Retinal pigment epithelial cell (primary cell): ENCODE data around the gene RSBN1L.

ENCODE experiments used
- DNase-seq: peaks from one replicate; pipeline ENCODE4 v3.0.0-alpha.2; 2010; ENCODE audit warnings: low read depth
- H3K4me3 ChIP-seq: 2 replicates; pipeline ENCODE4 v1.5.1; 2011; ENCODE audit warnings: mild to moderate bottlenecking, low read length, control low read depth, moderate library complexity
- TF ChIP-seq, protein P1 (sequence below): conservative IDR thresholded peaks from 2 replicates; pipeline ENCODE4 v1.5.1; 2011; ENCODE audit warnings: low read depth, low read length, control low read depth, inconsistent platforms

RSBN1L gene

GRCh38 chr7:77731716-77732115 lies 35.5 kb downstream of the RSBN1L start:
- no peak for DNase-seq
- TF ChIP-seq, protein P1, sequence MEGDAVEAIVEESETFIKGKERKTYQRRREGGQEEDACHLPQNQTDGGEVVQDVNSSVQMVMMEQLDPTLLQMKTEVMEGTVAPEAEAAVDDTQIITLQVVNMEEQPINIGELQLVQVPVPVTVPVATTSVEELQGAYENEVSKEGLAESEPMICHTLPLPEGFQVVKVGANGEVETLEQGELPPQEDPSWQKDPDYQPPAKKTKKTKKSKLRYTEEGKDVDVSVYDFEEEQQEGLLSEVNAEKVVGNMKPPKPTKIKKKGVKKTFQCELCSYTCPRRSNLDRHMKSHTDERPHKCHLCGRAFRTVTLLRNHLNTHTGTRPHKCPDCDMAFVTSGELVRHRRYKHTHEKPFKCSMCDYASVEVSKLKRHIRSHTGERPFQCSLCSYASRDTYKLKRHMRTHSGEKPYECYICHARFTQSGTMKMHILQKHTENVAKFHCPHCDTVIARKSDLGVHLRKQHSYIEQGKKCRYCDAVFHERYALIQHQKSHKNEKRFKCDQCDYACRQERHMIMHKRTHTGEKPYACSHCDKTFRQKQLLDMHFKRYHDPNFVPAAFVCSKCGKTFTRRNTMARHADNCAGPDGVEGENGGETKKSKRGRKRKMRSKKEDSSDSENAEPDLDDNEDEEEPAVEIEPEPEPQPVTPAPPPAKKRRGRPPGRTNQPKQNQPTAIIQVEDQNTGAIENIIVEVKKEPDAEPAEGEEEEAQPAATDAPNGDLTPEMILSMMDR: no peak

DNA sequence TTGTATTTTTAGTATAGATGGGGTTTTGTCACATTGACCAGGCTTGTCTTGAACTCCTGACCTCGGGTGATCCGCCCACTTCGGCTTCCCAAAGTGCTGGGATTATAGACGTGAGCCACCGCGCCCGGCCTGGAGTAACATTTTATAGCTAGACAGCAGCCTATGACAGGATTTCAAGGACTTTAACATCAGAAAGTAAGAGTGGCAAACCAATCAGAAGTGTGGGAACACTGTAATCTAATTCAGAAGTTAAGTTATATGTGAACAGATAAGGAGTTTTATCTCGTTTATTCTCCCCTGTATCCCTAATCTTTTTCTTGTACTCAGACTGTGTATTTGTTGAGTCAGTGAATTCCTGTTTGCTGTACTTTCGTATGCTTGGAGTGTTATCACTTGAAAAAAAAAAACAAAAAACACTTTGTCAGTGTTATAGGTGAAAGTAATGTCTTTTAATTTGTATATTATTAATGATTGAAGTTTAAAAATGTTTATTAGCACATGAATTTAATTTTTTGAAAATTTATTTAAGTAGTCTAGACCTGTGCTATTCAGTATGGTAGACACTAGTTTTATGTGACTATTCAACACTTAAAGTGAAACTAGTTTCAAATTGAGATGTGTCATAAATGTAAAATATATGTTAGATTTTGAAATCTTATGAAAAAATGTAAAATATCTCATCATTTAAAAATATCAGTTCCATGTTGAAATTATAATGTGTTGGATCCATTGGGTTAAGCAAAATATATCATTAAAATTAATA lies 38.6 kb downstream of the RSBN1L start:
- no peak overlapping the region for H3K4me3 ChIP-seq
- TF ChIP-seq, protein P1: no peak
- peak; percentile 16 for DNase-seq

More at GRCh38 chr7:77731716-77732115, 35.5 kb downstream of the RSBN1L start:
- no peak overlapping the region for H3K4me3 ChIP-seq

DNA sequence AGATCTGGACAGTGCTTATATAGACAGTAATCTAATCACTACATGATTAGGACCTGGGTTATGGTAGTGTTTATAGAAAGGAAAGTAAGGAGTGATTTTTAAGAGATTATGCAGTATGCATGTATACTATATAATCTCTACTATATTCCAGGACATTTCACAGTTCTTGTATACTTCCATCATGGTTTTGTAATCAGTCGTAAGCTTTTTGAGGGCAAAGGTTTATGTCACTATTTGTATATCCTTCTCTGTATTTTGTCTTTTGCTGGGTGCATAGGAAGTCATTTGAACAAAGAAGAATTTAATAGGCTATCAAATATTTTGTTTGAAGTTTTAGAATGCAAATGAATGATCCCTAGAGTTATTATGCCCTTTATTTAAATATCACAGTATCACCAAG lies 39.2 kb downstream of the RSBN1L start:
- no peak for DNase-seq
- H3K4me3 ChIP-seq: no peak overlapping the region

GRCh38 chr7:77736991-77737390 lies 40.7 kb downstream of the RSBN1L start:
- H3K4me3 ChIP-seq: no peak overlapping the region
- TF ChIP-seq, protein P1: no peak
- no peak for DNase-seq

More for the DNA sequence above, 39.2 kb downstream of the RSBN1L start:
- TF ChIP-seq, protein P1: no peak

- DNase-seq: no peak
- H3K4me3 ChIP-seq: no peak overlapping the region
- TF ChIP-seq, protein P1: no peak
Measured at GRCh38 chr7:77738382-77738781, 42.1 kb downstream of the RSBN1L start.

DNA sequence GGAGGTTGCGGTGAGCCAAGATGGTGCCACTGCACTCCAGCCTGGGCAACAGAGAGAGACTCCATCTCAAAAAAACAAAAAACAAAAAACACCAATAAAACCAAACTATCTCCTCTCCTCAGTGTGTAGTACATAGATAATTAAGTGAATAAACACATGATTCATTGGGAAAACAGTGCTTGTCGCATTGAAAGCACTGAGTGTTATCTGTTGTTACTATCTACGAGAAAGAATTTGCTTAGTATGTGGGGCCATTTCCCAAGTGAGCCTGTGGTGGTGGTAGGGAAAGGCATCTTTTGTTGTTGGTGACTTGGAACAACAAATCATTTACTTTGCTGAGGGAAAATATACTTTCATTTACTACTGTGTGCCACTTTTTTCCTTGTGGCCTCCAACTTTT lies 42.6 kb downstream of the RSBN1L start:
- DNase-seq: no peak
- no peak overlapping the region for H3K4me3 ChIP-seq
- TF ChIP-seq, protein P1: no peak

GRCh38 chr7:77740257-77740656 lies 44.0 kb downstream of the RSBN1L start:
- no peak for DNase-seq
- TF ChIP-seq, protein P1: no peak
- no peak overlapping the region for H3K4me3 ChIP-seq
